WTC11 (cell line): ENCODE measurements around the gene RPL6. TPM values are rescaled to one million over a fixed set of nuclear protein-coding genes. Genes with fewer than 3 reads are reported as not detected.

Source experiments
- ATAC-seq: fragments of 200-7000 bp; cut with Tn5 transposase; 2 replicates; pipeline ENCODE4 v1.10.0; 2021; ENCODE audit warnings: mild to moderate bottlenecking, moderate library complexity
- CTCF ChIA-PET: fragments of 300-600 bp; sonication (Branson Sonifier 250); formaldehyde crosslinking; loops from one replicate; lab custom pipeline; 2021; ENCODE audit warnings: antibody characterized with exemption; lab: Charles Lee
- POLR2A ChIA-PET: fragments of 350-600 bp; sonication (Branson Sonifier 250); formaldehyde crosslinking; loops from one replicate; lab custom pipeline; 2021; ENCODE audit warnings: antibody characterized with exemption; lab: Charles Lee
- DNase-seq: peaks from one replicate; pipeline ENCODE4 v3.0.0; 2021; ENCODE audit warnings: low spot score
- H3K27ac Mint-ChIP-seq: 2 replicates; pipeline ENCODE4 v1.8.0; 2021; ENCODE audit warnings: mixed read lengths
- H3K27me3 Mint-ChIP-seq: 2 replicates; pipeline ENCODE4 v1.8.0; 2021; ENCODE audit warnings: low read depth, mild to moderate bottlenecking, moderate library complexity, mixed read lengths
- H3K36me3 Mint-ChIP-seq: 2 replicates; pipeline ENCODE4 v1.8.0; 2021; ENCODE audit warnings: mixed read lengths
- H3K4me1 Mint-ChIP-seq: 2 replicates; pipeline ENCODE4 v1.8.0; 2022; ENCODE audit warnings: mixed read lengths
- H3K4me3 Mint-ChIP-seq: 2 replicates; pipeline ENCODE4 v1.8.0; 2021; ENCODE audit warnings: mild to moderate bottlenecking, moderate library complexity, mixed read lengths
- H3K9me3 Mint-ChIP-seq: 2 replicates; pipeline ENCODE4 v1.8.0; 2021; ENCODE audit warnings: mixed read lengths
- AFF4 ChIP-seq: sonication (generic); formaldehyde crosslinking; IDR thresholded peaks from 2 replicates; pipeline ENCODE4 v1.8.1; 2023; ENCODE audit warnings: mild to moderate bottlenecking, missing genetic modification reagents, borderline replicate concordance
- CDX4 ChIP-seq: fragments of 250-450 bp; sonication (Bioruptor Pico); IDR thresholded peaks from 2 replicates; pipeline ENCODE4 v1.9.0; 2021; ENCODE audit warnings: moderate library complexity, mild to moderate bottlenecking, inconsistent platforms, borderline replicate concordance
- ERG ChIP-seq: fragments of 250-450 bp; sonication (Bioruptor Pico); IDR thresholded peaks from 2 replicates; pipeline ENCODE4 v1.8.0; 2021; ENCODE audit warnings: mild to moderate bottlenecking
- ETV6 ChIP-seq: sonication (generic); formaldehyde crosslinking; IDR thresholded peaks from 2 replicates; pipeline ENCODE4 v1.8.1; 2022; ENCODE audit warnings: mild to moderate bottlenecking, missing genetic modification reagents
- FOXP1 ChIP-seq: sonication (generic); formaldehyde crosslinking; IDR thresholded peaks from 2 replicates; pipeline ENCODE4 v1.8.0; 2022; ENCODE audit warnings: missing genetic modification reagents, mild to moderate bottlenecking, moderate library complexity, borderline replicate concordance
- GTF2I ChIP-seq: fragments of 250-450 bp; sonication (Bioruptor Pico); conservative IDR thresholded peaks from 2 replicates; pipeline ENCODE4 v1.4.0; 2021; ENCODE audit warnings: mild to moderate bottlenecking
- KAT7 ChIP-seq: sonication (generic); formaldehyde crosslinking; IDR thresholded peaks from 2 replicates; pipeline ENCODE4 v1.8.1; 2023; ENCODE audit warnings: missing genetic modification reagents, mild to moderate bottlenecking, borderline replicate concordance
- NFATC4 ChIP-seq: fragments of 250-450 bp; sonication (Bioruptor Pico); IDR thresholded peaks from 2 replicates; pipeline ENCODE4 v1.9.0; 2021; ENCODE audit warnings: mild to moderate bottlenecking
- NR2C2 ChIP-seq: sonication (generic); formaldehyde crosslinking; IDR thresholded peaks from 2 replicates; pipeline ENCODE4 v1.8.0; 2022; ENCODE audit warnings: mild to moderate bottlenecking, missing genetic modification reagents
- RORB ChIP-seq: fragments of 250-450 bp; sonication (Bioruptor Pico); IDR thresholded peaks from 2 replicates; pipeline ENCODE4 v1.9.0; 2021; ENCODE audit warnings: mild to moderate bottlenecking
- USF1 ChIP-seq: sonication (generic); formaldehyde crosslinking; IDR thresholded peaks from 2 replicates; pipeline ENCODE4 v1.8.0; 2022; ENCODE audit warnings: mild to moderate bottlenecking, missing genetic modification reagents
- ZNF121 ChIP-seq: sonication (generic); formaldehyde crosslinking; IDR thresholded peaks from 2 replicates; pipeline ENCODE4 v1.8.0; 2023; ENCODE audit warnings: missing genetic modification reagents
- ZNF138 ChIP-seq: sonication (generic); formaldehyde crosslinking; conservative IDR thresholded peaks from 2 replicates; pipeline ENCODE4 v1.8.1; 2022; ENCODE audit warnings: mild to moderate bottlenecking, moderate library complexity, missing genetic modification reagents
- ZNF219 ChIP-seq: sonication (generic); formaldehyde crosslinking; IDR thresholded peaks from 2 replicates; pipeline ENCODE4 v1.8.0; 2023; ENCODE audit warnings: missing genetic modification reagents, mild to moderate bottlenecking, borderline replicate concordance
- ZNF281 ChIP-seq: sonication (generic); formaldehyde crosslinking; IDR thresholded peaks from 2 replicates; pipeline ENCODE4 v1.8.0; 2023; ENCODE audit warnings: mild to moderate bottlenecking, missing genetic modification reagents
- ZNF317 ChIP-seq: sonication (generic); formaldehyde crosslinking; IDR thresholded peaks from 2 replicates; pipeline ENCODE4 v1.8.1; 2023; ENCODE audit warnings: low read depth, mild to moderate bottlenecking, moderate library complexity, missing genetic modification reagents, borderline replicate concordance
- ZNF396 ChIP-seq: fragments of 250-450 bp; sonication (Bioruptor Pico); IDR thresholded peaks from 2 replicates; pipeline ENCODE4 v1.8.0; 2021; ENCODE audit warnings: mild to moderate bottlenecking, moderate library complexity, borderline replicate concordance
- ZSCAN18 ChIP-seq: fragments of 250-450 bp; sonication (Bioruptor Pico); IDR thresholded peaks from 2 replicates; pipeline ENCODE4 v2.1.2; 2022; ENCODE audit warnings: mild to moderate bottlenecking, moderate library complexity
- total RNA-seq: library from RNA; stranded (reverse); gene quantifications from 3 replicates; pipeline ENCODE4 v1.2.3, GENCODE V29; 2021

RPL6 gene
- total RNA-seq, 1 experiment from 2014 or later: 1,730 TPM

GRCh38 chr12:112370199-112370598, 39.2 kb downstream of the RPL6 start:
- no peak for TF ChIP-seq ZNF396 (CRISPR knock-in tag)
- no peak for TF ChIP-seq GTF2I (CRISPR knock-in tag)
- no peak for TF ChIP-seq USF1 (CRISPR knock-in tag)
- no peak for TF ChIP-seq NFATC4 (CRISPR knock-in tag)
- TF ChIP-seq CDX4 (CRISPR knock-in tag): no peak
- no peak for TF ChIP-seq RORB (CRISPR knock-in tag)
- no peak for ATAC-seq
- H3K36me3 Mint-ChIP-seq: no peaks in the 10 kb centered on the region
- H3K4me3 Mint-ChIP-seq: no peak overlapping the region
- peaks cover 4% of the 10 kb centered on the region for H3K9me3 Mint-ChIP-seq
- DNase-seq: no peak
- H3K27me3 Mint-ChIP-seq: no peaks in the 10 kb centered on the region
- ChIA-PET CTCF (interaction anchor here (0.5 kb wide), 1 partner anchor 31 kb away, joined by 4 read pairs; no protein-coding TSS in a partner anchor), POLR2A (no interaction called here)
- H3K4me1 Mint-ChIP-seq: peaks cover 14% of the 10 kb centered on the region
- H3K27ac Mint-ChIP-seq: peak overlapping the region; percentile 26

GRCh38 chr12:112368856-112369255, 40.5 kb downstream of the RPL6 start:
- no peak for TF ChIP-seq ZNF317 (CRISPR knock-in tag)
- no peak for TF ChIP-seq ETV6 (CRISPR knock-in tag)
- TF ChIP-seq FOXP1 (CRISPR knock-in tag): no peak
- TF ChIP-seq KAT7 (CRISPR knock-in tag): no peak
- TF ChIP-seq ZNF138 (CRISPR knock-in tag): no peak
- no peak for TF ChIP-seq ZNF121 (CRISPR knock-in tag)
- no peak for TF ChIP-seq ZSCAN18 (CRISPR knock-in tag)
- no peak for TF ChIP-seq ZNF219 (CRISPR knock-in tag)
- TF ChIP-seq ERG (CRISPR knock-in tag): no peak
- TF ChIP-seq AFF4 (CRISPR knock-in tag): no peak
- TF ChIP-seq ZNF281 (CRISPR knock-in tag): no peak
- no peak for TF ChIP-seq NR2C2 (CRISPR knock-in tag)
- peak; percentile 26 for ATAC-seq
- ChIA-PET CTCF (interaction anchor here (1.5 kb wide), 1 partner anchor 171 kb away, joined by 7 read pairs; no protein-coding TSS in a partner anchor), POLR2A (no interaction called here)
- Mint-ChIP-seq H3K4me1 (peaks cover 11% of the 10 kb centered on the region), H3K27ac (no peak overlapping the region), H3K36me3 (no peaks in the 10 kb centered on the region), H3K27me3 (no peaks in the 10 kb centered on the region), H3K4me3 (no peak overlapping the region), H3K9me3 (no peaks in the 10 kb centered on the region)
- DNase-seq: no peak
